ENCODE data around the gene ANTXR1. TPM values are rescaled to one million over a fixed set of nuclear protein-coding genes. Genes with fewer than 3 reads are reported as not detected.
A peak's percentile ranks its signal among the peaks of the same experiment; 100 is the strongest.

Gene ANTXR1
- total RNA-seq, 1 experiment from 2014 or later: 37.3 TPM

GRCh38 chr2:69169655-69170389 lies 156.8 kb downstream of the ANTXR1 start:
- no peak overlapping the region for H3K4ac ChIP-seq (ENCODE audit: low read depth, low read length)
- H4K20me1 ChIP-seq (ENCODE audit: control insufficient read depth, insufficient read depth, insufficient read length): no peaks in the 10 kb centered on the region
- no peak overlapping the region for H4K91ac ChIP-seq (ENCODE audit: insufficient read length, low read depth, low read length)
- H3K23ac ChIP-seq (ENCODE audit: insufficient read length, low read depth, low read length): no peak overlapping the region
- no peaks in the 10 kb centered on the region for H3K27me3 Mint-ChIP-seq (ENCODE audit: low read depth)
- H4K8ac ChIP-seq (replicated peaks; ENCODE audit: insufficient read length, low read depth, low read length): no peak overlapping the region
- H3K27me3 ChIP-seq (ENCODE audit: insufficient read depth, low read length): no peaks in the 10 kb centered on the region
- TF ChIP-seq CTCF (conservative IDR thresholded peaks at IDR 0.05): no peak
- H3K56ac ChIP-seq (ENCODE audit: insufficient read length, low read depth, low read length): no peak overlapping the region
- no peak overlapping the region for H3K27ac ChIP-seq (ENCODE audit: insufficient read length, low read depth, low read length)
- no peaks in the 10 kb centered on the region for H3K79me1 ChIP-seq (ENCODE audit: insufficient read depth, low read depth, low read length, poor library complexity, severe bottlenecking)
- no peak overlapping the region for H2BK120ac ChIP-seq (ENCODE audit: low read depth, low read length, poor library complexity, severe bottlenecking)
- H2BK20ac ChIP-seq (ENCODE audit: low read depth, low read length, poor library complexity, severe bottlenecking): no peak overlapping the region
- no peak overlapping the region for H3K4me2 ChIP-seq (ENCODE audit: insufficient read depth, insufficient read length, low read length)
- no peak overlapping the region for H3K18ac ChIP-seq (ENCODE audit: insufficient read length, low read depth, low read length)
- H3K79me2 ChIP-seq (ENCODE audit: insufficient read depth, low read length): no peaks in the 10 kb centered on the region
- no CpG with 5 or more reads among the region's 11 CpGs for WGBS (ENCODE audit: extremely low coverage, insufficient read length, low lambda C conversion rate)
- H3K4me1 ChIP-seq (ENCODE audit: insufficient read depth, low read length): peaks cover 4% of the 10 kb centered on the region; the same call in 1 of the 2 replicates
- H3K4me3 Mint-ChIP-seq: no peak overlapping the region
- H3K9ac ChIP-seq (ENCODE audit: extremely low read depth, insufficient read length, low read length): no peak overlapping the region
- H3T11ph ChIP-seq (ENCODE audit: low read length): no peak overlapping the region
- peaks cover 0 to 2% of the 10 kb centered on the region in 2 experiments; a peak in 1 of 5 replicates for H3K9me3 Mint-ChIP-seq
- H2BK5ac ChIP-seq (ENCODE audit: insufficient read length, low read length): no peak overlapping the region
- H2BK15ac ChIP-seq (ENCODE audit: low read depth, low read length): no peak overlapping the region
- H3K23me2 ChIP-seq (ENCODE audit: insufficient read length, low read depth, low read length, poor library complexity, severe bottlenecking): no peaks in the 10 kb centered on the region
- peaks cover 3 to 13% (median 8%) of the 10 kb centered on the region in 3 experiments for H3K36me3 Mint-ChIP-seq (ENCODE audit: insufficient read depth in 1 of 3, low read depth in 3 of 3)
- peak overlapping the region in 1 of 3 experiments; percentile 36; a peak in 1 of 7 replicates for H3K27ac Mint-ChIP-seq
- H2AFZ ChIP-seq (ENCODE audit: low read length): no peak overlapping the region
- no peak overlapping the region for H4K5ac ChIP-seq (ENCODE audit: insufficient read length, low read depth, low read length)
- H3K4me1 Mint-ChIP-seq: peaks cover 14 to 24% of the 10 kb centered on the region in 2 experiments
- H2BK12ac ChIP-seq (ENCODE audit: insufficient read length, low read depth, low read length): no peak overlapping the region
- H2AK5ac ChIP-seq (ENCODE audit: insufficient read length, low read length): no peak overlapping the region
- no peak for DNase-seq
- H3K9me3 ChIP-seq (ENCODE audit: control insufficient read depth, low read depth, low read length): no peaks in the 10 kb centered on the region
- H3K14ac ChIP-seq (ENCODE audit: insufficient read depth, low read length): no peak overlapping the region
